Sigmoid colon (tissue), 4 donors: ENCODE measurements around the gene SERPINA5.

Experiments
- POLR2A ChIP-seq, 2 donors: fragments of 450-650 bp; IDR thresholded peaks; one replicate each; pipeline ENCODE4 v1.6.1; 2016; ENCODE audit warnings: antibody characterized with exemption in 2 of 2, mild to moderate bottlenecking in 2 of 2, moderate library complexity in 2 of 2
- POLR2AphosphoS5 ChIP-seq, 4 donors: sonication (generic); formaldehyde crosslinking; IDR thresholded peaks; one replicate each; pipeline ENCODE4 v1.6.1; 2017; ENCODE audit warnings: antibody characterized with exemption in 4 of 4

DNA sequence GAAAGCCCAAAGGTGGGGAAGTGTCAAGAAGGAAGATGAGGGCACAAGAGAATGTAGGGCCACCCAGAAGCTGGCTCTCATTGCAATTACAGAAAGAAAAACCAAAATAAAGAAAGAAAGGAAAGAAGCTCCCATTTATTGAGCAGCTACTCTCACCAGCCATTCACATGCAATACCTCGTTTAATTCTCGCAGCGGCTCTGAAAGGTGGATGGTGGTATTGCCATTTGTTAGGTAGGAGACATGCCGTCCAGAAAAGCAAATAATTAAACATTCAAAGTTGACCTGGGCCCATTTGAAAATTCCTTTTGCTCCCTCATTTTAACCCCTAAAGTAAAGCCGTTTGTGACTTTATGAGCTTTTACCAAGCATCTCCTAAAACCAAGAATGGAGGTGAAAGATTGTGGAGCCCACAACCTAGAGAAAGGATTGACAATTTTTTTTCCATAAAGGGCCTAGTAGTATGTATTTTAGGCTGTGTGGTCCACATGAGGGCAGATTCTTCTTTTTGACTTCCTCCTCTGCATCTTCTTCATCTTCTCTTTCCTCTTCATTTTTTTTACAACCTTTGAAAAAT, 36.2 kb downstream of the SERPINA5 start:
- TF ChIP-seq POLR2A (IDR thresholded peaks at IDR 0.05) (no peak), POLR2AphosphoS5 (IDR thresholded peaks at IDR 0.05) (no peak)
